Duodenal mucosa (tissue), 2 donors: ENCODE results near the gene FIG4.
"Not testable (repeated sequence)": the region's sequence is repeated elsewhere in the genome, so short reads cannot be mapped to it uniquely, and the experiment has no call there.

Experiments used
- H3K27ac ChIP-seq: one replicate; pipeline ENCODE4 v1.7.0; 2013; ENCODE audit warnings: low read depth, low read length
- H3K27me3 ChIP-seq, 2 donors: one replicate each; pipeline ENCODE4 v1.7.0; 2013; ENCODE audit warnings: low read length in 2 of 2, control low read depth in 1 of 2; ENCODE audit not compliant: insufficient read depth in 2 of 2, control insufficient read depth in 1 of 2
- H3K36me3 ChIP-seq, 2 donors: one replicate each; pipeline ENCODE4 v1.7.0; 2013; ENCODE audit warnings: low read length in 2 of 2, control low read depth in 1 of 2; ENCODE audit not compliant: insufficient read depth in 2 of 2, control insufficient read depth in 1 of 2
- H3K4me1 ChIP-seq, 2 donors: one replicate each; pipeline ENCODE4 v1.7.0; 2013; ENCODE audit warnings: low read length in 2 of 2, control low read depth in 1 of 2; ENCODE audit not compliant: insufficient read depth in 2 of 2, control insufficient read depth in 1 of 2
- H3K4me3 ChIP-seq, 2 donors: one replicate each; pipeline ENCODE4 v1.7.0; 2013; ENCODE audit warnings: low read length in 2 of 2, low read depth in 1 of 2
- H3K9ac ChIP-seq, 2 donors: one replicate each; pipeline ENCODE4 v1.7.0; 2013; ENCODE audit warnings: low read length in 2 of 2, low read depth in 1 of 2
- H3K9me3 ChIP-seq, 2 donors: one replicate each; pipeline ENCODE4 v1.7.0; 2013; ENCODE audit warnings: low read length in 2 of 2, control low read depth in 1 of 2; ENCODE audit not compliant: control insufficient read depth in 1 of 2

Gene FIG4

DNA sequence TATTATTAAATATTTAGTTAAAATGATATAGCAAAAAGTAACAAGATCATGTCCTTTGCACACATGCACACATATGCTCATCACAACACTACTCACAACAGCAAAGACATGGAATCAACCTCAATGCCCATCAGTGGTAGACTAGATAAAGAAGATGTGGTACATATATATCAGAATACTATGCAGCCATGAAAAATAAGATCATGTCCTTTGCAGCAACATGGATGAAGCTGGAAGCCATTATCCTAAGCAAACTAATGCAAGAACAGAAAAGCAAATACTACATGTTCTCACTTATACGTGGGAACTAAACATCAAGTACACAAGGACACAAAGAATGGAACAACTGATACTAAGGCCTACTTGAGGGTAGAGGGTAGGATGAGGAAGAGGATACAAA lies 14.4 kb upstream of the FIG4 start:
- Histone ChIP-seq H3K27ac (no peak overlapping the region), H3K4me1 (no peaks in the 10 kb centered on the region), H3K36me3 (no peaks in the 10 kb centered on the region), H3K9ac (no peak overlapping the region), H3K4me3 (no peak overlapping the region), H3K27me3 (no peaks in the 10 kb centered on the region), H3K9me3 (no peaks in the 10 kb centered on the region)

DNA sequence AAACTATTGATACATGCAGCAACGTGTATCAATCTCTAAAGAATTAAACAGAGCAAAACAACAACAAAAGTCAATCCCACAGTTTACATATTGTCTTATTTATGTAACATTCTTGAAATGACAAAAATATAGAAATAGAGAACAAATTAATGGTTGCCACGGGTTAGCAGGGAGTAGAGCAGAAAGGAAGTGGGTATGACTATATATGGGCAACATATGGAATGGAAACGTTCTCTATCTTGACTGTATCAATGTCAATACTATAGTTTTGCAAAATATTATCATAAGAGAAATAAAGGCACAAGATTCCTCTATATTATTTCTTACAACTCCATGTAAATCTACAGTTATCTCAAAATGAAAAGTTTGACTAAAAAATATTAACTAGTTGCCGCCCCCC lies 12.9 kb upstream of the FIG4 start:
- Histone ChIP-seq H3K4me1 (no peaks in the 10 kb centered on the region), H3K9me3 (no peaks in the 10 kb centered on the region), H3K9ac (no peak overlapping the region), H3K27ac (no peak overlapping the region), H3K27me3 (no peaks in the 10 kb centered on the region), H3K36me3 (no peaks in the 10 kb centered on the region), H3K4me3 (no peak overlapping the region)

DNA sequence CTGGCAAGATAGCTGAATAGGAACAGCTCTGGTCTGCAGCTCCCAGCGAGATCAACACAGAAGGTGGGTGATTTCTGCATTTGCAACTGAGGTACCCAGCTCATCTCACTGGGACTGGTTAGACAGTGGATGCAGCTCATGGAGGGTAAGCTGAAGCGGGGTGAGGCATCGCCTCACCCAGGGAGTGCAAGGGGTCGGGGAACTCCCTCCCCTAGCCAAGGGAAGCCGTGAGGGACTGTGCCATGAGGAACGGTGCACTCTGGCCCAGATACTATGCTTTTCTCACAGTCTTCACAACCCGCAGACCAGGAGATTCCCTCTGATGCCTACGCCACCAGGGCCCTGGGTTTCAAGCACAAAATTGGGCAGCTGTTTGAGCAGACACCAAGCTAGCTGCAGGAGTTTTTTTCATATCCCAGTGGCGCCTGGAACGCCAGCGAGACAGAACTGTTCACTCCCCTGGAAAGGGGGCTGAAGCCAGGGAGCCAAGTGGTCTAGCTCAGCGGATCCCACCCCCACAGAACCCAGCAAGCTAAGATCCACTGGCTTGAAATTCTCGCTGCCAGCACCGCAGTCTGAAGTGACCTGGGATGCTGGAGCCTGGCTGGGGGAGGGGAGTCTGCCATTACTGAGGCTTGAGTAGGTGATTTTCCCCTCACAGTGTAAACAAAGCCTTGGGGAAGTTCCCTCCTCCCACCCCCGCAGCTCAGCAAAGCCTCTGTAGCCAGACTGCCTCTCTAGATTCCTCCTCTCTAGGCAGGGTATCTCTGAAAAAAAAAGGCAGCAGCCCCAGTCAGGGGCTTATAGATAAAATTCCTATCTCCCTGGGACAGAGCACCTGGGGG lies 12.2 kb upstream of the FIG4 start:
- not testable (repeated sequence) for H3K4me3 ChIP-seq, H3K4me1 ChIP-seq, H3K27ac ChIP-seq

DNA sequence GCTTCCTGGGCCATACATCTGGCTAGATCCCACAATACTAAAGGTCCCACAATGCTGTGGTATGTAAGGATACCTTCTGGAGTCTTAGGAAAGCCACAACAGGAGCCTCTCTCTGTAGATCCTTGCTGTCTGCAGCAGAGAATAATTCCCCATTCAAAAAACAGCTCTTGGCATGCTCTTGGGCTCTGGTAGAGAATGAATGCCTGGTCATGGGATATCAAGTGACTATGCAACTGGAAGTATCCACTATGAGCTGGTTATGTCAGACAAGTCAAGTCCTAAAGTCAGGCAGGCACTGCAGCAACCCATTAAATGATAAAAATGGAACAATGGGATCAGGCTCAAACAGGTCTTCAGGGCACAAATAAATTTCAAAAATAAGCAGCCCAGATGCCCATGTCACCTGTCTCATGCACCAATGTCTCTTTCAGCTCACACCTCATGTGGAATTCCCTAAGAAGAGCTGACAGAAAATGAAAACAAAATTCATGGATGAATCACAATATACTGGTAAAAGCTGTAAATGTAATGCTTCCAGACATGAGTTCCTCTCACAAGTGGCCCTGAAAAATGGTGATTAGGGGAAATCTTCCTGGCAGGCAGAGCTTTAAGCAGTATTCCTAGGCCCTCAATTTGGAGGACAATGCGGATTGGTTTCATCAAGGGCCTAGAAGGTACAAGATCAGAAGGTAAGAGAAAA lies 4.4 kb upstream of the FIG4 start:
- H3K27ac ChIP-seq: no peak overlapping the region

More for the DNA sequence above, 12.2 kb upstream of the FIG4 start:
- not testable (repeated sequence) for H3K27me3 ChIP-seq, H3K9me3 ChIP-seq, H3K9ac ChIP-seq, H3K36me3 ChIP-seq

DNA sequence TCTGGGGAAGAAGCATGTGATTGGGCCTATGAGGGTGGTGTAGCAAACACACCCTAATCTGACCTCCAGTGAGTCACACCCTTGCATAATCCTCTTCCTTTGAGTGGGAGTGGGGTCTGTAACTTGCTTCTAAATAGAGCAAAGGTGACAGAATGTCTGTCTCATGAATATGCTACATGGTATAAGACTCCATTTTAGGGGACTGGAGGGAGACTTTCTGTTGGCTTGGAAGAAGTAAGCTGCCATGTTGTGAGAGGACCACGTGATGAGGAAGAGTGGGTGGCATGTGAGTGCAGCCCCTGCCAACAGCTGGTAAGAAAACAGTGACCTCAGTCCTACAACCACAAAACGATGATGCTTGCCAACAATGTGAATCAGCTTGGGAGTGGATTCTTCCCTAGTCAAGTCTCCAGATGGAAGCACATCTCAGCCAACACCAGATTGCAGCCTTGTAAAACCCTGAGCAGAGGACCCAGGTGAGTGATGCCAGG lies 3.8 kb upstream of the FIG4 start:
- Histone ChIP-seq H3K9ac (no peak overlapping the region), H3K4me1 (peaks cover 8 to 11% of the 10 kb centered on the region in 2 donors), H3K4me3 (no peak overlapping the region), H3K27ac (no peak overlapping the region), H3K9me3 (no peaks in the 10 kb centered on the region), H3K27me3 (no peaks in the 10 kb centered on the region), H3K36me3 (no peaks in the 10 kb centered on the region)

More for the DNA sequence above, 4.4 kb upstream of the FIG4 start:
- Histone ChIP-seq H3K9ac (no peak overlapping the region), H3K4me3 (no peak overlapping the region), H3K27me3 (no peaks in the 10 kb centered on the region), H3K4me1 (peaks cover 2 to 5% of the 10 kb centered on the region in 2 donors), H3K9me3 (no peaks in the 10 kb centered on the region), H3K36me3 (no peaks in the 10 kb centered on the region)

DNA sequence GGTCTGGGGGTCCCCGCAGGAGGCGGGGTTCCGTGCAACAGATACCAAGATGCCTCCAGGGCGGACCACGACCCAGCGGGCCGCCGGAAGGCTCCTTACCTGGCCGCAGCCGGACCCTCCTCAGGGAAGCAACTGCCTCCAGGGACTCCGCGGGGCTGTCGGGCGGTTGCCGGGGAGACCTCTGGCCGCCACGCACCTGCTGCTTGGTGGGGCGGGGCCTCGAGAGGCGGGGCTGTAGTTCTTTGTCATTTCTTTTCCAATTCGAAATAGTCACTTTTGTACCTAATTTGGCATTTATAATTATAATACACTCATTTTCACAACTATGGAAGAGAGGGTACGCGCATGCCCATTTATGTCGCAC lies 741 bp upstream of the FIG4 start:
- peak overlapping the region; percentile 90 to 92 for H3K9ac ChIP-seq
- peak overlapping the region; percentile 77 to 100 for H3K4me3 ChIP-seq
- H3K36me3 ChIP-seq: no peaks in the 10 kb centered on the region
- peaks cover 8 to 12% of the 10 kb centered on the region in 2 donors for H3K4me1 ChIP-seq
- peak overlapping the region; percentile 74 for H3K27ac ChIP-seq
- no peaks in the 10 kb centered on the region for H3K27me3 ChIP-seq
- H3K9me3 ChIP-seq: no peaks in the 10 kb centered on the region

DNA sequence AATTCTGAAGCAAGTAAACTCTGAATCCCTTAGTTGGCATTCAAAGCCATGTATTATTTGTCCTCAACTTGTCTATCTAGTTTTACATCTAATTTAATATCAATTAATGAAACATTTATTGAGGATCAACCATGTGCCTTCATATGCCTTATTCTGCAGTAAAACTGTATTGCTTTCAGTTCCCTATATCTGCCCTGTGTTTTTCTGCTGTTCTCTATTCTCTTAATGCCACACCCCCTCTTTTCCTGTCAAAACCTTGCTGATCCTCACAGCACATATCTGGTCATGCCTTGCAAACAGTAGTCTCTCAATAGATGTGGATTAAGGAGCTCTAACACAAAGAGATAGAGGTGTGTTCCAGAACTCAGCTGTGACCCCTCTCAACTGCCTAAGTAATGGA lies 2.0 kb downstream of the FIG4 start:
- Histone ChIP-seq H3K4me1 (peaks cover 8 to 12% of the 10 kb centered on the region in 2 donors), H3K4me3 (no peak overlapping the region), H3K9me3 (no peaks in the 10 kb centered on the region), H3K27ac (no peak overlapping the region), H3K9ac (no peak overlapping the region), H3K27me3 (no peaks in the 10 kb centered on the region), H3K36me3 (no peaks in the 10 kb centered on the region)

DNA sequence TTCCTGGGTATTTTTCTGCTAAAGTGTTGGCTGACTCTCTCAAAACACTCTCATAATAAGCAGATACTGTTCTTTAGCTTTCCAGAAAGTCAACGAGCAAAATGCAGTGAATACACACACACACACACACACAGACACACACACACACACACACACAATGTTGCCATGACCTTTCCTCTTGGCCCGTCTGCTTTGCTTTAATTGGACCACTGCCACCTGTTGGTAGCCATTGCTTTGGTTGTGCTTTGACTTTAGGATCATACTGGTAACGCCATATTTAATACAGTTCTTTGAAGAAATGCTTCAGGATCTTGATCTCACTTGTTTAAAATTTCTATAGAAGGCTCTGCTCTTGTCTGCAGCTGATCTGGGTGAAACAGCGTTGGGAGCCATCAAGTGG lies 4.4 kb downstream of the FIG4 start:
- Histone ChIP-seq H3K9me3 (no peaks in the 10 kb centered on the region), H3K27me3 (no peaks in the 10 kb centered on the region), H3K36me3 (no peaks in the 10 kb centered on the region), H3K4me3 (no peak overlapping the region), H3K27ac (no peak overlapping the region), H3K9ac (no peak overlapping the region), H3K4me1 (peaks cover 7 to 8% of the 10 kb centered on the region in 2 donors)

DNA sequence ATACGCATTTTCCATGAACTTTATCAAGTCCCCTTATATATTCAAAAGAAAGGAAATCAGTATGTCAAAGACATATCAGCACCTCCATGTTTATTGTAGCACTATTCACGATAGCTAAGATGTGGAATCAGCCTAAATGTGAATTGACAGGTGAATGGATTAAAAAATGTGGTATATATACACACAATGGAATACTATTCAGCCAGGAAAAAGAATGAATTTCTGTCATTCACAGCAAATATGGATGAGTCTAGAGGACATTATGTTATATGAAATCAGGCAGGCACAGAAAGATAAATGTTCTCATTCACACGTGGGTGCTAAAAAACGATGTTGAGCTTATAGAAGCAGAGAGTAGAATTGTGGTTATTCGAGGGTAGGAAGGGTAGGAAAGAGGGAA lies 5.3 kb downstream of the FIG4 start:
- Histone ChIP-seq H3K9me3 (no peaks in the 10 kb centered on the region), H3K9ac (no peak overlapping the region), H3K27me3 (no peaks in the 10 kb centered on the region), H3K4me1 (peaks cover 7 to 8% of the 10 kb centered on the region in 2 donors), H3K36me3 (no peaks in the 10 kb centered on the region), H3K27ac (no peak overlapping the region), H3K4me3 (no peak overlapping the region)

DNA sequence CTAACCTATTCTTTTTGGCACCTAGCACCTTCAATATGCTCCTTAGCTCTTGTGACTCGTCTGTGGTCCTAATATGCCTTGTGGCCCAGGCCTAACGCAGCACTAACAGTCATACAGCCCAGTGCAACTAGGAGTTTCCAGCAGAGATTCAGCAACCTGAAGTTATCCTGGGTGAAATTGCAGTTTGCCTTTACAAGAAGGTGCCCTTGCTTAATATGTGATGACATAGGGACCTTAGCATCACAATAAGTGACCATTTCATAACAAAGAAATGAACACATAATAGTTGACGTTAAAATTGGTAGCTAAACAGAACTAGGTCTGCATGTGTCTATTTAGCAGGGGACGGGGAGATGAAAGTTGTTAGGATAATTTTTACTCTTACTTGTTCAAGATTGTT lies 10.1 kb downstream of the FIG4 start:
- H3K27me3 ChIP-seq: no peaks in the 10 kb centered on the region
- H3K27ac ChIP-seq: no peak overlapping the region
- no peaks in the 10 kb centered on the region for H3K9me3 ChIP-seq
- no peak overlapping the region for H3K9ac ChIP-seq
- H3K36me3 ChIP-seq: no peaks in the 10 kb centered on the region
- H3K4me3 ChIP-seq: no peak overlapping the region
- no peaks in the 10 kb centered on the region for H3K4me1 ChIP-seq
